DOHH2 (cell line): ENCODE results near the gene ZNF536.

Experiments
- H3F3A ChIP-seq: fragments of 200-600 bp; sonication (generic), shearing (Covaris generic); 2 replicates; pipeline ENCODE4 v1.6.0; 2016; ENCODE audit warnings: antibody characterized with exemption, mild to moderate bottlenecking; ENCODE audit not compliant: control insufficient read depth, insufficient read depth
- H3K27ac ChIP-seq: fragments of 200-600 bp; sonication (generic); 2 replicates; pipeline ENCODE4 v1.5.1; 2014; ENCODE audit warnings: low read depth, mild to moderate bottlenecking, low read length, moderate library complexity
- H3K27me3 ChIP-seq: fragments of 200-600 bp; sonication (generic); 2 replicates; pipeline ENCODE4 v1.6.1; 2014; ENCODE audit warnings: mild to moderate bottlenecking, low read length, mixed read lengths; ENCODE audit not compliant: control insufficient read depth
- H3K36me3 ChIP-seq: fragments of 200-600 bp; sonication (generic); 2 replicates; pipeline ENCODE4 v1.6.1; 2014; ENCODE audit warnings: mild to moderate bottlenecking, low read length, moderate library complexity, mixed read lengths; ENCODE audit not compliant: control insufficient read depth
- H3K4me1 ChIP-seq: fragments of 200-600 bp; sonication (generic); 2 replicates; pipeline ENCODE4 v1.6.1; 2014; ENCODE audit warnings: mild to moderate bottlenecking, low read length, mixed read lengths; ENCODE audit not compliant: control insufficient read depth
- H3K4me2 ChIP-seq: fragments of 200-600 bp; sonication (generic); 2 replicates; pipeline ENCODE4 v1.6.0; 2014; ENCODE audit warnings: mild to moderate bottlenecking, low read length, moderate library complexity
- H3K4me3 ChIP-seq: fragments of 200-600 bp; sonication (generic); 2 replicates; pipeline ENCODE4 v1.5.1; 2014; ENCODE audit warnings: mild to moderate bottlenecking, low read length, mixed read lengths
- H3K79me2 ChIP-seq: fragments of 200-600 bp; sonication (generic); 2 replicates; pipeline ENCODE4 v1.6.1; 2014; ENCODE audit warnings: mild to moderate bottlenecking, low read length, mixed read lengths; ENCODE audit not compliant: control insufficient read depth
- H3K9me2 ChIP-seq: fragments of 200-600 bp; sonication (generic); replicated peaks from 2 replicates; pipeline ENCODE4 v1.6.1; 2014; ENCODE audit warnings: mild to moderate bottlenecking, low read length, mixed read lengths; ENCODE audit not compliant: control insufficient read depth
- H3K9me3 ChIP-seq: fragments of 200-600 bp; sonication (generic); 2 replicates; pipeline ENCODE4 v1.6.1; 2014; ENCODE audit warnings: antibody characterized with exemption, low read length, mixed read lengths; ENCODE audit not compliant: control insufficient read depth, insufficient read depth
- H4K20me1 ChIP-seq: fragments of 200-600 bp; sonication (generic); 2 replicates; pipeline ENCODE4 v1.6.0; 2014; ENCODE audit warnings: low read depth, mild to moderate bottlenecking, antibody characterized with exemption, low read length, moderate library complexity; ENCODE audit not compliant: control insufficient read depth, insufficient read depth
- EZH2phosphoT487 ChIP-seq: fragments of 200-600 bp; sonication (generic); IDR thresholded peaks from 2 replicates; pipeline ENCODE4 v1.6.1; 2017; ENCODE audit warnings: borderline replicate concordance, mild to moderate bottlenecking, antibody characterized with exemption, low read length, moderate library complexity, mixed read lengths
- TF ChIP-seq, protein P1 (sequence below): fragments of 200-600 bp; sonication (generic); IDR thresholded peaks from one replicate; pipeline ENCODE4 v1.5.1; 2014; ENCODE audit warnings: antibody characterized with exemption, mild to moderate bottlenecking, low read depth, low read length; ENCODE audit not compliant: poor library complexity, severe bottlenecking

Gene ZNF536

DNA sequence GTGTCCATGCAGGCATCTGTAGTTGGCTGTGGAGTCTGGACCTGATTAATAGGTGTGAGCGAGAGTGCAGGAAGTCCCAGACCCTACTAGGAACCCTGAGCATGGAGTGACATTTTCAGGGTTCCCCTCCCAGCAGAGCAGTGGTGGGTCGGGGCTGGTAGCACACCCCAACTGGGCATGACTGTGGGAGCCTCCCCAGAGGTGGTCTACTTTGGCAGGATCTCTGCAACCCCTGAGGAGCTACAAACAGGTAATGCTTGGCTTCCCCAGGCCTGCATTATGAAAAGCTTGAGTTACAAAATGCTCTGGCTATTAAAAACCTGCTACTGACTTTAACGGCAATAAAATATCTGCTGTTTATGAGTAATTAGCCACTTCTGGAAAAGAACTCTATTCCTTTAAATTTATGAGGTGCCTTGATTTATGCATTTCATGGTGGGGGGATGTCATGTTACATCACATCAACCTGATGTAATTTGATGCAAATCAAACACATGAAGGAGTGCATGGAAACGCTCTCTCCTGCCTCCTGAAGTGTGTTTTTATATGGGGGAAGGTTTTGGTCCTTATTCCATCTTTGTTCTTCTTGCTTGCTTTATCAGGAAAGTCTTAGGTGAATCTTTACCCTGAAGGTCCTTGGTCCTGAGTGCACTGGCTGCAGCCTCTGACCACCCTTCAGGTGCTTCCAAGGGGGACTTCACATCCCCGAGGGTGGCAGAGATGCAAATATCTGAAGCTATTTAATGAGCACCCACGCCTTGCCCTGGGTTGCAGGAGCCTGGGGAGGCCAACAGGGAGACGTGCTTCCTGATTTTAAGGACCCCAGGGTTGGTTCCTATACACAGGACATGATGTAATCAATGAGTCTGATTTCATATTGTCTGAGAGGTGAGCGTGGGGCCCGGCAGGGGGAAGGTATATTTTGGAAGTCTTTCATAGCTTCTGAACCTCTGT, 54.0 kb downstream of the ZNF536 start:
- no peak overlapping the region for H3K4me3 ChIP-seq
- H4K20me1 ChIP-seq = no peaks in the 10 kb centered on the region
- H3K4me2 ChIP-seq = no peak overlapping the region
- no peaks in the 10 kb centered on the region for H3K9me2 ChIP-seq
- H3K36me3 ChIP-seq = no peaks in the 10 kb centered on the region
- H3K79me2 ChIP-seq = no peaks in the 10 kb centered on the region
- TF ChIP-seq, protein P1, sequence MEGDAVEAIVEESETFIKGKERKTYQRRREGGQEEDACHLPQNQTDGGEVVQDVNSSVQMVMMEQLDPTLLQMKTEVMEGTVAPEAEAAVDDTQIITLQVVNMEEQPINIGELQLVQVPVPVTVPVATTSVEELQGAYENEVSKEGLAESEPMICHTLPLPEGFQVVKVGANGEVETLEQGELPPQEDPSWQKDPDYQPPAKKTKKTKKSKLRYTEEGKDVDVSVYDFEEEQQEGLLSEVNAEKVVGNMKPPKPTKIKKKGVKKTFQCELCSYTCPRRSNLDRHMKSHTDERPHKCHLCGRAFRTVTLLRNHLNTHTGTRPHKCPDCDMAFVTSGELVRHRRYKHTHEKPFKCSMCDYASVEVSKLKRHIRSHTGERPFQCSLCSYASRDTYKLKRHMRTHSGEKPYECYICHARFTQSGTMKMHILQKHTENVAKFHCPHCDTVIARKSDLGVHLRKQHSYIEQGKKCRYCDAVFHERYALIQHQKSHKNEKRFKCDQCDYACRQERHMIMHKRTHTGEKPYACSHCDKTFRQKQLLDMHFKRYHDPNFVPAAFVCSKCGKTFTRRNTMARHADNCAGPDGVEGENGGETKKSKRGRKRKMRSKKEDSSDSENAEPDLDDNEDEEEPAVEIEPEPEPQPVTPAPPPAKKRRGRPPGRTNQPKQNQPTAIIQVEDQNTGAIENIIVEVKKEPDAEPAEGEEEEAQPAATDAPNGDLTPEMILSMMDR = no peak
- TF ChIP-seq EZH2phosphoT487 = no peak
- no peaks in the 10 kb centered on the region for H3F3A ChIP-seq
- H3K4me1 ChIP-seq = no peaks in the 10 kb centered on the region
- no peaks in the 10 kb centered on the region for H3K9me3 ChIP-seq
- H3K27ac ChIP-seq = no peak overlapping the region
- H3K27me3 ChIP-seq = no peaks in the 10 kb centered on the region

DNA sequence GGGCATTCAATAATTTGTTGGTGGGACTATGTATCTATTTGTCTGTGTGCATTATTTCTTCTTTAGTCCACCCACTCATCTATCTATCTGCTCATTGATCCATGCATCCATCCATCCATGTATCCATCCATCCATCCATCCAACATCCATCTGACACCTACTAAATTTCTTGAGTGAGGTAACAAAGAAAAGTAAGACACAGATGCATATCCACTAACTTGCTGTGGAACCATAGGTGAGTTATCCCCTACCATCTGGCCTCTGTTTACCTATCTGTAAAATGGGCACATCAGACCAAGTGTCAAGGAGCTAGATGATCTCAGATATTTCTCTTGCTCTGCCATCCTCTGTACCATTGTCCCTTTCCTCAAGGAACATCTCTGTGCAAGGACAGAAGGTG, 54.7 kb downstream of the ZNF536 start:
- no peaks in the 10 kb centered on the region for H3K27me3 ChIP-seq
- no peaks in the 10 kb centered on the region for H3K9me2 ChIP-seq
- H4K20me1 ChIP-seq = no peaks in the 10 kb centered on the region
- no peaks in the 10 kb centered on the region for H3F3A ChIP-seq
- H3K4me2 ChIP-seq = no peak overlapping the region
- no peaks in the 10 kb centered on the region for H3K36me3 ChIP-seq
- TF ChIP-seq, protein P1 = no peak
- no peak for TF ChIP-seq EZH2phosphoT487
- H3K27ac ChIP-seq = no peak overlapping the region
- H3K9me3 ChIP-seq = no peaks in the 10 kb centered on the region
- no peaks in the 10 kb centered on the region for H3K79me2 ChIP-seq
- no peak overlapping the region for H3K4me3 ChIP-seq
- no peaks in the 10 kb centered on the region for H3K4me1 ChIP-seq

DNA sequence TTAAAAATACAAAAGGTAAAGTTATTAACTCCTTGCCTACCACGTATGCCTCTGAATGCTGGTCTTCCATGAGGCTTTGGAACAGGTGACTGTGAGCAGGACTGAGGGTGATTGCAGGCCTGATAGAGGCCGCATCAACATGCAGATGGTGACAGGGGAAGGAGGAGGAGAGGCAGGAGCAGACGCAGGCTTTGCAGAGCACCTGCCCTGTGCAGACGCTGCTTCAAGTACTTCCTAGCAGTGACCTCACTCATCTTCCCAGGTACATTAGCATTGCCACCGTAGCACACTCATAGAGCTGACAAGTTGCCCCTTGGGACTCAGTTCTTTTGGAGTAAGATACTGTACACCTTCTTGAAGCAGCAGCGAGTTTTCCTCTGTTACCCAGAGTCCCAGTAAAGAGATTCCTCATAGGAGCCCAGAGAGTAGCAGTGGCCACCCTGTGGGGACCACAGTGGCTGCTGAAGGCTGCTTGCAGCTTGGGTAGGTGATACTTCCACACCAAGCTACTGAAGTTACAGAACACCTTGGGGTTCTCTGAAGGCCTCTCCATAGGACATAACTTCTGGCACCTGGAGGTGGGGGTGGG, 56.0 kb downstream of the ZNF536 start:
- Histone ChIP-seq H3K36me3 (no peaks in the 10 kb centered on the region), H3K79me2 (no peaks in the 10 kb centered on the region), H3K27me3 (no peaks in the 10 kb centered on the region), H3K4me2 (no peak overlapping the region), H3F3A (no peaks in the 10 kb centered on the region), H4K20me1 (no peaks in the 10 kb centered on the region), H3K27ac (no peak overlapping the region), H3K4me3 (no peak overlapping the region), H3K4me1 (no peaks in the 10 kb centered on the region), H3K9me3 (no peaks in the 10 kb centered on the region), H3K9me2 (no peaks in the 10 kb centered on the region)
- no peak for TF ChIP-seq EZH2phosphoT487
- TF ChIP-seq, protein P1 = no peak
